ENCODE data around the gene SOX4.

SOX4 gene

DNA sequence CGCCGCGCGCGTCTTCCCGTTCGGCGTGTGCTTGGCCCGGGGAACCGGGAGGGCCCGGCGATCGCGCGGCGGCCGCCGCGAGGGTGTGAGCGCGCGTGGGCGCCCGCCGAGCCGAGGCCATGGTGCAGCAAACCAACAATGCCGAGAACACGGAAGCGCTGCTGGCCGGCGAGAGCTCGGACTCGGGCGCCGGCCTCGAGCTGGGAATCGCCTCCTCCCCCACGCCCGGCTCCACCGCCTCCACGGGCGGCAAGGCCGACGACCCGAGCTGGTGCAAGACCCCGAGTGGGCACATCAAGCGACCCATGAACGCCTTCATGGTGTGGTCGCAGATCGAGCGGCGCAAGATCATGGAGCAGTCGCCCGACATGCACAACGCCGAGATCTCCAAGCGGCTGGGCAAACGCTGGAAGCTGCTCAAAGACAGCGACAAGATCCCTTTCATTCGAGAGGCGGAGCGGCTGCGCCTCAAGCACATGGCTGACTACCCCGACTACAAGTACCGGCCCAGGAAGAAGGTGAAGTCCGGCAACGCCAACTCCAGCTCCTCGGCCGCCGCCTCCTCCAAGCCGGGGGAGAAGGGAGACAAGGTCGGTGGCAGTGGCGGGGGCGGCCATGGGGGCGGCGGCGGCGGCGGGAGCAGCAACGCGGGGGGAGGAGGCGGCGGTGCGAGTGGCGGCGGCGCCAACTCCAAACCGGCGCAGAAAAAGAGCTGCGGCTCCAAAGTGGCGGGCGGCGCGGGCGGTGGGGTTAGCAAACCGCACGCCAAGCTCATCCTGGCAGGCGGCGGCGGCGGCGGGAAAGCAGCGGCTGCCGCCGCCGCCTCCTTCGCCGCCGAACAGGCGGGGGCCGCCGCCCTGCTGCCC, 1.1 kb downstream of the SOX4 start:
- DNase-seq: peak; percentile 74

DNA sequence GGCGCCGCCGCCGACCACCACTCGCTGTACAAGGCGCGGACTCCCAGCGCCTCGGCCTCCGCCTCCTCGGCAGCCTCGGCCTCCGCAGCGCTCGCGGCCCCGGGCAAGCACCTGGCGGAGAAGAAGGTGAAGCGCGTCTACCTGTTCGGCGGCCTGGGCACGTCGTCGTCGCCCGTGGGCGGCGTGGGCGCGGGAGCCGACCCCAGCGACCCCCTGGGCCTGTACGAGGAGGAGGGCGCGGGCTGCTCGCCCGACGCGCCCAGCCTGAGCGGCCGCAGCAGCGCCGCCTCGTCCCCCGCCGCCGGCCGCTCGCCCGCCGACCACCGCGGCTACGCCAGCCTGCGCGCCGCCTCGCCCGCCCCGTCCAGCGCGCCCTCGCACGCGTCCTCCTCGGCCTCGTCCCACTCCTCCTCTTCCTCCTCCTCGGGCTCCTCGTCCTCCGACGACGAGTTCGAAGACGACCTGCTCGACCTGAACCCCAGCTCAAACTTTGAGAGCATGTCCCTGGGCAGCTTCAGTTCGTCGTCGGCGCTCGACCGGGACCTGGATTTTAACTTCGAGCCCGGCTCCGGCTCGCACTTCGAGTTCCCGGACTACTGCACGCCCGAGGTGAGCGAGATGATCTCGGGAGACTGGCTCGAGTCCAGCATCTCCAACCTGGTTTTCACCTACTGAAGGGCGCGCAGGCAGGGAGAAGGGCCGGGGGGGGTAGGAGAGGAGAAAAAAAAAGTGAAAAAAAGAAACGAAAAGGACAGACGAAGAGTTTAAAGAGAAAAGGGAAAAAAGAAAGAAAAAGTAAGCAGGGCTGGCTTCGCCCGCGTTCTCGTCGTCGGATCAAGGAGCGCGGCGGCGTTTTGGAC, 2.0 kb downstream of the SOX4 start:
- DNase-seq: peak; percentile 68

DNA sequence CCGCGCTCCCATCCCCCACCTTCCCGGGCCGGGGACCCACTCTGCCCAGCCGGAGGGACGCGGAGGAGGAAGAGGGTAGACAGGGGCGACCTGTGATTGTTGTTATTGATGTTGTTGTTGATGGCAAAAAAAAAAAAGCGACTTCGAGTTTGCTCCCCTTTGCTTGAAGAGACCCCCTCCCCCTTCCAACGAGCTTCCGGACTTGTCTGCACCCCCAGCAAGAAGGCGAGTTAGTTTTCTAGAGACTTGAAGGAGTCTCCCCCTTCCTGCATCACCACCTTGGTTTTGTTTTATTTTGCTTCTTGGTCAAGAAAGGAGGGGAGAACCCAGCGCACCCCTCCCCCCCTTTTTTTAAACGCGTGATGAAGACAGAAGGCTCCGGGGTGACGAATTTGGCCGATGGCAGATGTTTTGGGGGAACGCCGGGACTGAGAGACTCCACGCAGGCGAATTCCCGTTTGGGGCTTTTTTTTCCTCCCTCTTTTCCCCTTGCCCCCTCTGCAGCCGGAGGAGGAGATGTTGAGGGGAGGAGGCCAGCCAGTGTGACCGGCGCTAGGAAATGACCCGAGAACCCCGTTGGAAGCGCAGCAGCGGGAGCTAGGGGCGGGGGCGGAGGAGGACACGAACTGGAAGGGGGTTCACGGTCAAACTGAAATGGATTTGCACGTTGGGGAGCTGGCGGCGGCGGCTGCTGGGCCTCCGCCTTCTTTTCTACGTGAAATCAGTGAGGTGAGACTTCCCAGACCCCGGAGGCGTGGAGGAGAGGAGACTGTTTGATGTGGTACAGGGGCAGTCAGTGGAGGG, 2.8 kb downstream of the SOX4 start:
- peak; percentile 64 for DNase-seq

- DNase-seq: no peak
Observed at GRCh38 chr6:21596949-21597682, 3.6 kb downstream of the SOX4 start.

DNA sequence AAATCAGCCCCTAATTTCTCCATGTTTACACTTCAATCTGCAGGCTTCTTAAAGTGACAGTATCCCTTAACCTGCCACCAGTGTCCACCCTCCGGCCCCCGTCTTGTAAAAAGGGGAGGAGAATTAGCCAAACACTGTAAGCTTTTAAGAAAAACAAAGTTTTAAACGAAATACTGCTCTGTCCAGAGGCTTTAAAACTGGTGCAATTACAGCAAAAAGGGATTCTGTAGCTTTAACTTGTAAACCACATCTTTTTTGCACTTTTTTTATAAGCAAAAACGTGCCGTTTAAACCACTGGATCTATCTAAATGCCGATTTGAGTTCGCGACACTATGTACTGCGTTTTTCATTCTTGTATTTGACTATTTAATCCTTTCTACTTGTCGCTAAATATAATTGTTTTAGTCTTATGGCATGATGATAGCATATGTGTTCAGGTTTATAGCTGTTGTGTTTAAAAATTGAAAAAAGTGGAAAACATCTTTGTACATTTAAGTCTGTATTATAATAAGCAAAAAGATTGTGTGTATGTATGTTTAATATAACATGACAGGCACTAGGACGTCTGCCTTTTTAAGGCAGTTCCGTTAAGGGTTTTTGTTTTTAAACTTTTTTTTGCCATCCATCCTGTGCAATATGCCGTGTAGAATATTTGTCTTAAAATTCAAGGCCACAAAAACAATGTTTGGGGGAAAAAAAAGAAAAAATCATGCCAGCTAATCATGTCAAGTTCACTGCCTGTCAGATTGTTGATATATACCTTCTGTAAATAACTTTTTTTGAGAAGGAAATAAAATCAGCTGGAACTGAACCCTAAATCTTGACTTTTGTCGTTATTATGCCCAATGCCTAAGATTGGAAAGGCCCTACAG, 4.5 kb downstream of the SOX4 start:
- no peak for DNase-seq

DNA sequence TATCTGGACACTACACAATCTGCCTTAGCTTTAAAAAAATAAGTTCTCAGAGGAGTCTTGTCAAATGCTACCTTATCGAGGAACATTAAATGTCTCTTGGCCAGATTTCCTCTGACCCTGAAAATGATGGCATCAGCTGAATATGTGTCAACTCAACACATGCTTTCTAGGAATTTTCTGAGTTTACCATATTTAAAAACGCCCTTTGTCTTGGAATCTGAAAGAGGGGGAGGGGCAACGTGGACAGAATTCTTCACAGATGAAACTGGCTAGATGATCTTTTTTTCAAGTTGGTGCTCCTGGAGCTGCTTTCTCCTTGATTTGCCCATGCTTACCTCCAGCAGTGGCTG, 5.1 kb downstream of the SOX4 start:
- no peak for DNase-seq

- DNase-seq: no peak
Observed at GRCh38 chr6:21599051-21599696, 5.6 kb downstream of the SOX4 start.

- no peak for DNase-seq
Observed at GRCh38 chr6:21601339-21601923, 7.9 kb downstream of the SOX4 start.

GRCh38 chr6:21601932-21602390, 8.4 kb downstream of the SOX4 start:
- DNase-seq: no peak

DNA sequence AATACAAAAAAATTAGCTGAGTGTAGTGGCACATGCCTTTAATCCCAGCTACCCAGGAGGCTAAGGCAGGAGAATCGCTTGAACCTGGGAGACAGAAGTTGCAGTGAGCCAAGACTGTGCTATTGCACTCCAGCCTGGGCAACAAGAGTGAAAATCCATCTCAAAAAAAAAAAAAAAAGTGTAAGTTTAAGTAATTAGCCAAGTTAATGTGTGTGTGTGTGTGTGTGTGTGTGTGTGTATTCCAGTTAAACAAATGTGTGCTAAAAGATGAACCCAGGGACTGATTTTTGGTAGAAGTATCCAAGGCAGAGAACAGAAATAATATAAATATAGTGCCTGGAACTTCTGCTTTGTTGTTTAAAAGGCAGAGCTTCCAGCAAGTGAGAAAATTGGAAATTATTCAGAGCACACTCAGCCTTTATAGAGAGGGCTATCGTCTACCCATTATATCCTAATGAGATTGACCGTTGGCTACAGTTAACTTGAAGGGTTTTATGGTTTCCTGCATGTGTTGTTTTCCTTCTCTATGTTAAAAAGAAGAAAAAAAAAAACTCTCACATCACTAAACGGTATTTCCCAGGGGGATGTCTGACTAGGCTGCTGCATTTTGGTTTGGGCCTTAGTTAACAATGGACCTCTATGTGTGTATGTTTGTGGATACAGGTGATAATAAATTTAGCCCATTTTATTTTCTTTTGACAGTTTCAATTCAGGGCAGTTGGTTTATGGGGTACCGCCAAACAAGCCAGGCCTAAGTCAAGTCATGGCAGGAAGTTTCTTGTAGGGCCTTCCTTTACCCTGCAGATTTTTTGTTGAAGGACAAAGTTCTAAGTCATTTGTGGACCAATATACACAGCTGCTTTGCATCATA, 9.8 kb downstream of the SOX4 start:
- DNase-seq: no peak

DNA sequence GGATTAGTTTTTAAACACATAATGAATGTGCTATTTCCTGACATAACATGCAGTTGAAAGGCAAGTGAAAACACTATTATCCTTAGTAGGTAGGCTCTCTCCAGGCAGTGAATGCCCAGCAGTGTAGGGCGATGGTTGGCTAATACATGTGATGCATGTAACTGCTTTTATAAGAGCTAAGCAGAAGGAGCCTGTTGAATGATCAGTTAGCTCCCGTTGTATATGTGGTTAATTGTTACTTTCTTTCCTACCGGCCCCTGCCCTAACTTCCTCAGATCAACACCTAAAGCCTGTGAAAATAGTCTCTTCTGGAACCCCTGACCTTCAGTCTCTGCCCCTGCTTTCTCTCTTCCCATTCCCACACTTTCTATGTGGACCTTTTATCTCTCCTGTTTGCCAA, 10.5 kb downstream of the SOX4 start:
- no peak for DNase-seq

GRCh38 chr6:21605166-21605565, 11.6 kb downstream of the SOX4 start:
- no peak for DNase-seq

- DNase-seq: no peak
Observed at GRCh38 chr6:21608601-21609000, 15.1 kb downstream of the SOX4 start.

- DNase-seq: no peak
Observed at GRCh38 chr6:21609881-21610329, 16.4 kb downstream of the SOX4 start.

DNA sequence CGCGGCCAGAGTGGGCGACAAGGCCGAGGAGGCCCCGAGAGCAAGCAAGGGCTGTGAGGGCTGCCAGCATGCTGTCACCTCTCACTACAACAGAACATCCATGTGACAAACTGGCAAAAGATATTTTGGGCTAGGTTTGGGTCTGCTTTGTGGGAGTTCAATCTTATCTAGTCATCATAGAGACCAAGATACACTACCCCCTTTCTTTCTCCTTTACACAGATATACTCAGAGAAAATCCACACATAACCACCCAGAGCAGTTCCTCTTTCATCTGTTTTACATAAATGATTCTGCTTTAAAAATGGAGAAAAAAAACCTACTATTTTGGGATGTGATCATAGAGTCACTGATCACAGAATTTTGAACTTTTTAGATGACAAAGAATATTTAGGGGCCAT, 16.8 kb downstream of the SOX4 start:
- no peak for DNase-seq

DNA sequence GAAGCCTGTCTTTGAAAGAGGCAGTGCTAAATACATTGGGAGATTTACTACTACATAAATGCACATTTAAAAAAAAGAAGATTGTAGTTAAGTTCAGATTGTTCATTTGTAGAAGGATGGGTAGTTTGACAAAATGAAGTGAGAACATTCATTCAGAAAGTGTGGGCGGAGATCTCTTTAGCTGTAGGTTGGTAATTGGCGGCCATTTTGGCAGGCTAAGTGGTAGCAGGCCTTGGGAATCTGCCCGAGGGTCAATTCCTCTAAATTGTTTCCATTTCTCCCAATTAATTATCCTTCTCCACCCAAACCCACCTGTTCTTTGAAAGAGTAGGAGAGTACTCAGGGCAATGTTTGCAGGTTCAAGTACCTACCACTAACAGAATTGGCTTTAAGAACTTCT, 17.9 kb downstream of the SOX4 start:
- DNase-seq: no peak

- no peak for DNase-seq
Observed at GRCh38 chr6:21612067-21612745, 18.7 kb downstream of the SOX4 start.

DNA sequence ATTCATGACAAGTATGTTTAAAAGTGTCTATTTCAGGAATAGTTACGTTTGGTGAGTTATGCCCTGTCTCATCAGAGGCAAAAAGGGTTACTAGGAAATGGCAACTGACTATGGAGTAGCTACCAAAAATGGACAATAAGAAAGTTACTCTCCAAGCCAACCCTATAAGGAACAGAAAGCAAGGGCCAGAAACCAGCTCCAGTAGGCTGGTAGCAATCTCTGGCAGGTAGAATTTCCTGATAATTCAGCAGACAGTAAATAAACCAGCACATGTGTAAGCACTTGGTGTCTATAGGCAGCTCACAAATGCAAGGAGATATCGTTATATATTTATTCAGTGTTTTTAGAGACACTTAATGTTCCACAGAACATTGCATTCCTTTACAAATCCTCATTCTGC, 20.3 kb downstream of the SOX4 start:
- no peak for DNase-seq

DNA sequence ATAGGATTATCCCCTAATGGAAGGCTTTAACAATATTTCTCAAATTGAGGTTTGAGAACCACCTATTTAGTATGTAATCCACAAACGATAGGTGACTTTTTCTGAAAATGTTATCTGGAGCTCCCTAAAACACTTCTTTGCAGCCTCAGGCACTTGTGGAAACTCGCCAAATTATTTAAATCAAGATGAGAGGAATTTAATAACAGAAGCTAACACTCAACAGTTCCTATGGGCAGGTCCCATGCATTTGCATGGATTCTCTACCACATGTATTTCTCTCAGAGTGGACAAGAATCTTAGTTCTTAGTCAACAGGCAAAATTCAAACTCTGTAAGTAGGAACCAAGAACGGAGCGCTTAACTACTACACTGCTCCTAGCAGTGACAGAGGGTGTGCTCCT, 20.7 kb downstream of the SOX4 start:
- DNase-seq: no peak
